GM10266 (cell line): ENCODE measurements around the gene RERE.

Experiments used
- DNase-seq: peaks from one replicate; pipeline ENCODE4 v3.0.0; 2012; ENCODE audit errors: extremely low spot score
- TF ChIP-seq, protein P1 (sequence below): IDR thresholded peaks from 2 replicates; pipeline ENCODE4 v1.5.1; 2012; ENCODE audit warnings: mild to moderate bottlenecking, low read depth; ENCODE audit not compliant: control insufficient read depth, insufficient read depth; ENCODE audit errors: missing control alignments

RERE gene

DNA sequence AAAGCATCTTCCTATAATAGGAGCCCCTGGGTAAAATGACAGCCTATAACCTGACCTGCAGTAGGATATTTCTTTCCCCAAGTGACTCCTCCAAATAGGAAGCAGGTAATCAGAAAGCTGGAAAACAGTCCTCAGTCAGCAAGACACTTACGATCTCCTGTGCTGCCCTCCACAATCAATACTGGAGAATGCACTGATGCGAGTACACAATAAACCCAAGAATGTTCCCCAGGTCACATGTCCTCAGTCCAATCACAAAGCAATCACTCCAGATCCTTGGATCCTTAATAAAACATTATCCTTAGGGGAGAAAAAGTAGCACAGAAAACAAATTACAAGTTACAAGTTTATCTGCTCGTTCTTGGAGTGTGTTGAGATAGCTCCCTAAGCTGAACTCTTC, 266.4 kb downstream of the RERE start:
- no peak for DNase-seq
- TF ChIP-seq, protein P1, sequence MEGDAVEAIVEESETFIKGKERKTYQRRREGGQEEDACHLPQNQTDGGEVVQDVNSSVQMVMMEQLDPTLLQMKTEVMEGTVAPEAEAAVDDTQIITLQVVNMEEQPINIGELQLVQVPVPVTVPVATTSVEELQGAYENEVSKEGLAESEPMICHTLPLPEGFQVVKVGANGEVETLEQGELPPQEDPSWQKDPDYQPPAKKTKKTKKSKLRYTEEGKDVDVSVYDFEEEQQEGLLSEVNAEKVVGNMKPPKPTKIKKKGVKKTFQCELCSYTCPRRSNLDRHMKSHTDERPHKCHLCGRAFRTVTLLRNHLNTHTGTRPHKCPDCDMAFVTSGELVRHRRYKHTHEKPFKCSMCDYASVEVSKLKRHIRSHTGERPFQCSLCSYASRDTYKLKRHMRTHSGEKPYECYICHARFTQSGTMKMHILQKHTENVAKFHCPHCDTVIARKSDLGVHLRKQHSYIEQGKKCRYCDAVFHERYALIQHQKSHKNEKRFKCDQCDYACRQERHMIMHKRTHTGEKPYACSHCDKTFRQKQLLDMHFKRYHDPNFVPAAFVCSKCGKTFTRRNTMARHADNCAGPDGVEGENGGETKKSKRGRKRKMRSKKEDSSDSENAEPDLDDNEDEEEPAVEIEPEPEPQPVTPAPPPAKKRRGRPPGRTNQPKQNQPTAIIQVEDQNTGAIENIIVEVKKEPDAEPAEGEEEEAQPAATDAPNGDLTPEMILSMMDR = no peak

DNA sequence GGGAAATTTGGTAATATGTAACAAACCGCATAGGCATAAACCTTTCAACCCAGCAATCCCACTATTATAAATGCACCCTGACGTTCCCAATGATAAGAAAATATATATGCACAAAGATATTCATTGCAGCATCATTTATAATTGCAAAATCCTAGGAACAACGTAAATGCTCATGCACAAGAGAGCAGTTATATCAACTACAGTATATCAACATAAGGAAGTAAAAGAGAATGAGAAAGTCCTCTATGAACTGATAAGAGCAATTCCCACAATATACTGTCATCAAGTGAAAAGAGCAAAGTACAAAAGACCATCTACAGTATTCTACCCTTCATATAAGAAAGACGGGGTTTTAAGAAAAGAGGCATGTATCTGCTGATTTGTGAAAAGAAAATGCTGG, 269.6 kb downstream of the RERE start:
- TF ChIP-seq, protein P1 = no peak
- DNase-seq = no peak

DNA sequence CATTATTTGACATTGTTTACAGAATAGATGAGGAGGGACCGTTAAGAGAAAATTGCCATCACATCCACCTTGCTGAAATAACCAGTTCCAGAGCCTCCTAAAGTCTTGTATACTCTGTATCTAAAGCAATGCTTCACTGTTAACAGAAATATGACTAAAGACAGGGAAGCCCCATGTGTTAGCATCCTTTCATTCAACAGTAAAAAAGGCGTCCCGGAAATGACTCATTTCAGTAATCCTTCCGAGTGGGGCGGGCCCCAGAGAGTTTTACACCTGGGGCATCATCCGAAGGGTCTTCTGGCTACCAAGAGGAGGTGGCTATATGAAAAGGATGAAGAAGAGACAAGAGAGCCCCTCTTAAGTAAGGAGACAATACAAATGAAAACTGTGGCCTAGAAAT, 272.4 kb downstream of the RERE start:
- TF ChIP-seq, protein P1 = no peak
- DNase-seq = no peak

DNA sequence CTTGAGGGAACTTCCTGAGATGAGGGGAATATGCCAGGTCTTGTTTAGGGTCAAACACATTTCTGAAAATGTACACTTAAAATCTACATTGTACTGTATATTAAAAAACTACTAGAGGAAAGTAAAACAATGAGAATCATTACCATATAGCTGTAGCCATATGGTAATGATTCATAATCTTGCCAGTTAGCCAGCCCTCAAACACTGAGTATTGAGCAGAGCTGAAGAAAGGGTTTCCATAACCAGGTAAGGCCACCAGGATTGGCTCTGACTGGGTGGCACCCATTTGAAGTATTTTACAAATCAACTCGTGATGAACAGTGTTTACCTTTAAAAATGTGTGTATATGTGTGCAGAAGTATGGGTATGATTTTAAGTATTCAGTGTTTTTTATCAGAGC, 272.8 kb downstream of the RERE start:
- TF ChIP-seq, protein P1 = no peak
- DNase-seq = no peak

DNA sequence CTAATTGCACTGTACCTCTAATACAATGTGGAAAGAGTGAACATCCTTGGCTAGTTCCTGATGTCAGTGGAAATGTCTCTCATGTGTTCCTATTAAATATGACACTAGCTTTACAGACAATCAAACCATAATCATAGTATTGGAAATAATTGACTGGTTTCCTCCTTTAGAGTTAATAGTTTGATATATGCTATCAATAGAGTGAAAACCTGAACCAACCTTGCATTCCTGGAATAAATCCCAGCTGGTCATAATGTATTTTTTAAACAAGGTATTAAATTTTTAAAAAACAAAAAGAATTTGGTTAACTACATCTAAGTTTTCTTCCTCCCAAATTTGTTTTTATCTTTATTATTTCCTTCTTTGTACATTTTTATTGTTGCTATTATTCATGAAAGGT, 273.5 kb downstream of the RERE start:
- TF ChIP-seq, protein P1 = no peak
- DNase-seq = no peak

DNA sequence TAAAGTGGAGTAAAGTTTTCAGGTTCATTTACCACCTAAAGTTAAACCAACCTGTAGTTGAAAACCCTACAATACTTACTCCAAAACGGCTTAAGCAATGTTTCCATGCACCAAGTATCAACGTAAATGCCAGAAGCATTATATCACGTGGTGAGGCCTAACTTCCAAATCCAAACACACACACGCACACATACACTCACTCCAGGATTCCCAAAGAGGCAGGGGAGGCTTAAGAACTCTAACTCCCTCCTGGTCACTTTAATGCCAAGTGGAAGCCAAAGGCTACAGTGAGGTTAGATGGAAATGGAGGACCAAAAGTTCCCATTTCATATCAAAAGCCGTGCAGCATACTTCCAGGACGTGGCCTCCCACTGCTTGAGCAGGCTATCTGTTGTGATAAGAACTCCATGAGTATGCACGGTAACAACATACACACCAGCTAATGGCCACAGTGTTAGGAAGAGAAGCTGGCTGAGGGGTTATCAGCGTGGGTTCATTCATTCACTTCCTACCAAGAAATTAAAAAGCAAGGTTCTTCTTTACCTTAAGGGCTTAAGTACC, 275.4 kb downstream of the RERE start:
- no peak for DNase-seq
- TF ChIP-seq, protein P1 = no peak

DNA sequence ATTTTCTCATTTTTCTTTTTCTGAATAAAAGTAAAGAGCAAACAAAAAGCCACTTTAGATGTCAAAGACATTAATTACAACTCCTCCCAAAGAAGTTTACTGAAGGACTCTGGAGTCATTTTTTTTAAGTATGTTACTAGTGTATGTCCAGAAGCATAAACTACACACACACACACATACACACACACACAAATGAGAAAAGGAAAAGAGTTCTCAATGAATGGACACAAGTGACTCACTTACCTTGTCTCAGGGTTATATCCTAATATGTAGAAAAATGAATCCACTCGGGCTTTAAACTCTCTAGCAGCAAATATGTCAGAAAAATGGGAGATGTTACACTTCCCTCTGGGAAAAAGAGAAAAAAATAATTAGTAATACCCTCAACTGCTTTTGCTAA, 276.5 kb downstream of the RERE start:
- TF ChIP-seq, protein P1 = no peak
- DNase-seq = no peak
